HG03108 (cell line): Measurements from ENCODE around the gene NHEJ1.
A peak's percentile ranks its signal among the peaks of the same experiment; 100 is the strongest.
"Not testable (repeated sequence)": the region's sequence is repeated elsewhere in the genome, so short reads cannot be mapped to it uniquely, and the experiment has no call there.

Source experiments
- ATAC-seq: cut with Tn5 transposase; IDR thresholded peaks from one replicate; pipeline ENCODE4 v1.9.1; 2021; ENCODE audit warnings: moderate library complexity; ENCODE audit not compliant: unreplicated experiment

The NHEJ1 gene

DNA sequence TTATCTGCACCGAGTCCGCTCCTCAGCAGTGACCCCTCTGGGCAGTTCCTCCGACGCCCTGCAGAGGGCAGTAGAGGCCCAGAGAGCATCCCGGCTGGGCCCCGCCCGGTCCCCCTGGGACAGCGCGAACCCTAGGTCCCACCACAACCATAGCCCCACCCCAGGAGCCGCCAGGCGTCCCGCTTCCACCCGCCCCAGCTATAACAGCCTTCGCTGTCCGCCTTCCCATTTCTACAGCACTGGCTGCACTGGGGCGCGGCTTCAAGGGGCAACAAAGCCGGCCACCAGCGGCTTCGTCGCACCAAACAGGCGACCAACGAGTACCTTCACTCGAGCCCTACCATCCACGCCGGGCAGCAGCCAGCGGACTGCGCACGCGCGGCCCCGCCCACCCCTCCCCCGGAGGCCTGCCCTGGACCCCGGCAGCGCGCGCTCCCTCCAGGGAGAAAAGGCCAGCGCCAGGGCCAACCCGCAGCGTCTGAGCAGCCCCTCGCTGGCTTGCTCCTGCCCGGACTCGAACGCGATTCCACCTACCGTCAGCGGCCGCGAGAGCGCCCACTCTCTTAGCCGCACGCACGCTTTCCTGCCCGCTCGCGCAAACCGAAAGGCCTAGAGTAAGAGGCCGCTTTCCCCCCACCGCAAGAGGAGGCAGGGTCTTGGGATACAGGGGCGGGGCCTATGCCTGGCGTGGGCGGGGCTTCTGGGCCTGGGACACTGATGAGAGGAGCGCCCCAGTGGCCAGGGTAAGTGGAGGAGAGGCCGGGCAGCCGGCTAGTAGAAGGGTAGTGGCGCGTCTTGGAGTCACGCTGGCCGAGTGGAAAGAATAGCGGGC, at the start of gene NHEJ1:
Gene NHEJ1 (minus strand): TSS at position 630 of the 832 bp plus-strand sequence. CDS start 2,453 bp downstream, outside the sequence.
- peak; percentile 78 for ATAC-seq

- no peak for ATAC-seq
Observed at GRCh38 chr2:219209236-219210195, 48.9 kb upstream of the NHEJ1 start.

DNA sequence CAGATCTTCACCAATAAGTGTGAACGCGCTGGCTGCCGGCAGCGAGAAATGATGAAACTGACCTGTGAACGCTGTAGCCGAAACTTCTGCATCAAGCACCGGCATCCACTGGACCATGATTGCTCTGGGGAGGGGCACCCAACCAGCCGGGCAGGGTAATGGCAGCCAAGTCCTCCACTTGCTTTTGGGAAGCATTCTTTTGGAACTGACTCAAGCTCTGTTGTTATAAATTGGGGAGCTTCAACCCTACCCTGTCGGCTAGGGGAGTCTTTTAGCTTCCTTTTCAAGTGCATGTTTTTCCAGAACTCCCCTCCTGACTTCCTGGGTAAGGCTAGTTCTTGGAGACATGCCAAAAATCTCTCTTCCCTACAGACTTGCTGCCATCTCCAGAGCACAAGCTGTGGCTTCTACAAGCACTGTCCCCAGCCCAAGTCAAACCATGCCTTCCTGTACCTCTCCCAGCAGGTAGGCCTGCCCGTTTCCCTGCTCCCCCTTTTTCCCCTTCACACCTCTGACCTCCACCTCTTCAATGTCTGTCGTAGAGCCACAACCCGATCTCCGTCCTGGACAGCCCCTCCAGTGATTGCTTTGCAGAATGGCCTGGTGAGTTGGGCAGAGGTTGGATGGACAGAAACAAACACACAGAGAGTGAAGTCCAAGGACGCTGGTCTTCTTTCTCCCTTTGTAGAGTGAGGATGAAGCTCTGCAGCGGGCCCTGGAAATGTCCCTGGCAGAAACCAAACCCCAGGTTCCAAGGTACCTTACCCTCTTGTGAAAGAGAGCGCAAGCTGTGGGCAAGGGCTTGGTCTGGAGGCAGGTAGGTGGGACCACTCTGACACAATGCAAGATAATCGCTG, 47.5 kb upstream of the NHEJ1 start:
- no peak for ATAC-seq

DNA sequence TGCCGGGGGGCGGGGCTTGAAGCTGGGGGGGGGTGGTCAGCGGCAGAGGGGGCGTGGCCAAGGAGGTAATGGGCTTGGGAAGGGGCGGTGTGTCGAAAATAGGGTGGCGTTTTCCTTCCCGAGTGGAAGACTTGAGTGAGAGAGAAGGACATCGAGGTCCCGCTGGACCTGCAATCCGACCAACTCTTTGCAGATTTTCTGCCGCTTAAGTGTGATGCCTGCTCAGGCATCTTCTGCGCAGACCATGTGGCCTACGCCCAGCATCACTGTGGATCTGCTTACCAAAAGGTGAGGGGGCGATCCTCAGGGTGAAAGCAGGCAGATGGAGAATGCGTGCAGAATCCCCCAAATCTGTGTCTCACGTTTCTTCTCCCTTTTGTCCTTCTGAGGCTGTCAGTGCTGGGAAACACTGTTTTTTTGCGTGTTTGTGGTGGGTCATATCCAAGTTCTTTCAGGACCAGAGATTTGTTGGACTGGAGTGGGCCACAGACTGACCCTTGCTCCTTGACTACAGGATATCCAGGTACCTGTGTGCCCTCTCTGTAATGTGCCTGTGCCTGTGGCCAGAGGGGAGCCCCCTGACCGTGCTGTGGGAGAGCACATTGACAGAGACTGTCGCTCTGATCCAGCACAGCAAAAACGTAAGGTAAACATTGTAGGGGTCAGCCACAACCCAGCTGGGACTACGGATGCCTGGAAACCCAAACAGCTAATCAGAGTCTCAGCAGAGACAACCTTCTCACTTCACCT, 46.7 kb upstream of the NHEJ1 start:
- ATAC-seq: no peak

DNA sequence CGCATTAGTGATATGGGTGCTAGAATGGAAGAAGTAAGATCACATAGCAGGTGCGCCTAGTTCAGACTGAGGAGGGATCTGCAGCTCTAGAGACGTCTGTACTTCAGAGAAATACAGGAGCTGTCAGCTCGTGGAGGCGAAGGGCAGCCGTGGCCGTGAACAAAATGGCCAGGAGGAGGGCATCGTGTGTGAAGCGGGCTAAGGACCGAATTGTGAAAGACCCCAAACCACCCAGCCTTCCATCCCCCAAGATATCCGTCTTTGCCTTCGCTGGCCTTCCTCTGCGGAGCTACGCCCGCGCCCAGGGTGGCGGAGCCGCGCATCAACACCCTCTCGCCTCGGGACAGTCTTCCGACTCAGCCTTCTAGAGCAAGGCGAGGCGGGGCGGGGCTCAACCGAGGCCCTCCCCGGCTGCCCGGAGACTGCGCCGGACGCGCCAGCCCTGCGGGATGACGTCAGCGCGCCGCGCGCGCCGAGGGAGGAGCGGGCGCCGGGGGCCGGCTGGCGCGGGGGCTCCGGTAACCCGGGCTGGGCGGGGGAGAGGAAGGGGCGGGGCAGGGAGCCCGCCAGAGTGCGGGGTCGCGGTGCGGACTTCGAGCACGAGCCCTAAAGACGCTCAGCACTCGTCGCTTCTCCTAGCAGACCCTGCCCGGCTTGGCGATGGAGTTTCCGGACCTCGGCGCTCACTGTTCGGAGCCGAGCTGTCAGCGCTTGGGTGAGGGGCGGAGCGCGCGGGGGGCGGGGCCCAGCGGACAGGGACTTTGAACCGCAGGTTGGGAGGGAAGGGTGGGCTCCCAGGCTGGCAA, 45.9 kb upstream of the NHEJ1 start, which contains the start of gene ZFAND2B:
Gene ZFAND2B (plus strand): TSS at position 455 of the 806 bp plus-strand sequence. CDS start 206 bp downstream, at position 661.
- peak; percentile 98 for ATAC-seq

DNA sequence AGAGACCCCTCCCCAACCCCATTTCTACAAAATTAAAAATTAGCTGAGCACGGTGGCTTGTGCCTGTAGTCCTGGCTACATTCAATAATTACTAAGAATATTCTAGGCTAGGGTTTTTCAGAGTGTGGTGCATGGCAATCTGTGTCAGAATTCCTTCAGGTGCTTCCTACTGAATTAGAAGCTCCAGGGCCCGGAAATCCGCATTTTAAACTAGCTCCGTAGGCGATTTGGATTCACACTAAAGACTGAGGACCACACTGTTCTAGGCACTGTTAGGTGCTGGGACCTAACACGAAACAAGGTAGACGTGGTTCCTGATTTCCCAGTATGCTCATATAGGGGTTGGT, 45.3 kb upstream of the NHEJ1 start:
- no peak for ATAC-seq

DNA sequence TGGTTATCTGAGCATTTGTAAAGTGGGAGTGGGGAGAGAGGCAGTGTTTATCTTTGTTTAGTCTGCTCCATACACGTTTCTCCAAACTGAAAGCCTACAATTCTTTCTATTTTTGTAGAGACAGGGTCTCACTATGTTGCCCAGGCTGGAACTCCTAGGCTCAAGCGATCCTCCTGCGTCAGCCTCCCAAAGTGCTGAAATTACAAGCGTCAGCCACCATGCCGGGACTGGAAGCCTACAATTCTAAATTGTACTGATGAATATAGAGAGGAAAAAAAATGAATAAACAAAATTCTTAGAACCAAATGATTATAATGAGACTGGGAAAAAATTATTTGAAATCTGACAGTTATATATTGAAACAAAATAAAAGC, 44.5 kb upstream of the NHEJ1 start:
- no peak for ATAC-seq

- no peak for ATAC-seq
Observed at GRCh38 chr2:219204425-219205164, 44.0 kb upstream of the NHEJ1 start.

DNA sequence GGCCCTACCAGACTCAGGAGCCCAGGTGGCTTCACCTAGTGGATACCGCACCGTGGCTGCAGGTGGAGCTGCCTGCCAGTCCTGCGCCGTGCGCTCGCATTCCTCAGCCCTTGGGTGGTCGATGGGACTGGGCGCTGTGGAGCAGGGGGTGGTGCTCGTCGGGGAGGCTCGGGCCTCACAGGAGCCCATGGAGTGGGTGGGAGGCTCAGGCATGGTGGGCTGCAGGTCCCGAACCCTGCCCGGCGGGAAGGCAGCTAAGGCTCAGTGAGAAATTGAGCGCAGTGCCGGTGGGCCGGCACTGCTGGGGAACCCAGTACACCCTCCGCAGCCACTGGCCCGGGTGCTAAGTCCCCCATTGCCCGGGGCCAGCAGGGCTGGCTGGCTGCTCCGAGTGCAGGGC, 40.7 kb upstream of the NHEJ1 start:
- not testable (repeated sequence) for ATAC-seq

DNA sequence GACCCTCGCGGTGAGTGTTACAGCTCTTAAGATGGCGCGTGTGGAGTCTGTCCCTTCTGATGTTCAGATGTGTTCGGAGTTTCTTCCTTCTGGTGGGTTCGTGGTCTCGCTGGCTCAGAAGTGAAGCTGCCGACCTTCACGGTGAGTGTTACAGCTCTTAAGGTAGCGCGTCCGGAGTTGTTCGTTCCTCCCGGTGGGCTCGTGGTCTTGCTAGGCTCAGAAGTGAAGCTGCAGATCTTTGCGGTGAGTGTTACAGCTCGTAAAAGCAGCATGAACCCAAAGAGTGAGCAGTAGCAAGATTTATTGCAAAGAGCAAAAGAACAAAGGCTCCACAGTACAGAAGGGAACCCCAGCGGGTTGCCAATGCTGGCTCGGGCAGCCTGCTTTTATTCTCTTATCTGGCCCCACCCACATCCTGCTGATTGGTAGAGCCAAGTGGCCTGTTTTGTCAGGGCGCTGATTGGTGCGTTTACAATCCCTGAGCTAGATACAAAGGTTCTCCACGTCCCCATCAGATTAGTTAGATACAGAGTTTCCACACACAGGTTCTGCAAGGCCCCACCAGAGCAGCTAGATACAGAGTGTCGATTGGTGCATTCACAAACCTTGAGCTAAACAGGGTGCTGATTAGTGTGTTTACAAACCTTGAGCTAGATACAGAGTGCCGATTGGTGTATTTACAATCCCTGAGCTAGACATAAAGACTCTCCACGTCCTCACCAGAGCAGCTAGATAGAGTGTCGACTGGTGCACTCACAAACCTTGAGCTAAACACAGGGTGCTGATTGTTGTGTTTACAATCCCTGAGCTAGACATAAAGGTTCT, 40.1 kb upstream of the NHEJ1 start:
- ATAC-seq: not testable (repeated sequence)

- no peak for ATAC-seq
Observed at GRCh38 chr2:219199470-219200211, 39.0 kb upstream of the NHEJ1 start.

- no peak for ATAC-seq
Observed at GRCh38 chr2:219198974-219199373, 38.4 kb upstream of the NHEJ1 start.

DNA sequence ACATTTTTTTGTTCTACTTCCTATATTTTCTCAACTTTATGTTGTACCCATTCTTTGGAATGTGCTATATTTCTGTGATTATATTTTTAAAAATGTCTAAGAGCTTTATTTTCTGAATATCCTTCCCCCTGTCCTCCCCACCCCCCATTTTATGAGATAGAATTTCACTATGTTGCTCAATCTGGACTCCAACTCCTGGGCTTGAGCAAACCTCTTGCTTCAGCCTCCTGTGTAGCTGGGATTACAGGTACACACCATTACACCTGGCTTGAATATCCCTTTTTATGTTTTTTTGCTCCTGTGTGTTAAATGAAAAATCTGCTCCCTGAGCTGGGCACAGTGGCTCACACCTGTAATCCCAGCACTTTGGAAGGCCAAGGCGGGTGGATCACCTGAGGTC, 36.8 kb upstream of the NHEJ1 start:
- ATAC-seq: no peak

GRCh38 chr2:219186754-219187456, 26.3 kb upstream of the NHEJ1 start:
- ATAC-seq: no peak

DNA sequence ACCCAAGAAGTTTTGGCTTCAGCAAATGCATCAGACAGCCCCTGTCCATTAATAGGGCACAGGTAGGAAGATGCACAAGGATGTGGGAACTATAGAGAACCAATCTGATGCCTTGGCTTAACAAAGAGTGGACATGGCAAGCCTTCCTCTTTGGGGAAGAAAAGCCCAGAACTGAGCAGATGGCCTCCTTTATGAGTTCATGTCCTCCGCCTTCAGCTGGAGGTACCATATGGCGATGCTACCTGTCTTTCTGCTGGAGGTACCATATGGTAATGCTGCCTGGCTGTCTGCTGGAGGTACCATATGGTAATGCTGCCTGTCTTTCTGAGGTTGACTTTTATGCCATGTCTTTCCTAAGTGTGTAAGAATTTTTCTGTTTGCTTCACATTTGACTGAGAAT, 23.5 kb upstream of the NHEJ1 start:
- no peak for ATAC-seq

GRCh38 chr2:219183151-219183772, 22.6 kb upstream of the NHEJ1 start:
- ATAC-seq: no peak
